CD14-positive monocyte (primary cell): ENCODE measurements around the gene SCGB2A2. TPM values are rescaled to one million over a fixed set of nuclear protein-coding genes. Genes with fewer than 3 reads are reported as not detected.

Experiments
- DNase-seq, 3 donors: peaks; one replicate each; pipeline ENCODE4 v3.0.0-alpha.2; 2011 to 2022
- H2AFZ ChIP-seq: 2 replicates; pipeline ENCODE4 v1.6.0; 2012; ENCODE audit warnings: mild to moderate bottlenecking, low read depth, low read length, inconsistent platforms; ENCODE audit not compliant: insufficient read depth, poor library complexity, severe bottlenecking
- H3K27ac ChIP-seq, 2 donors: 1 replicate in 1 of 2; 2 replicates in 1 of 2; pipeline ENCODE4 v1.5.1; 2012 to 2013; ENCODE audit warnings: low read length in 2 of 2, control low read depth in 1 of 2, inconsistent platforms in 1 of 2, low read depth in 1 of 2, mild to moderate bottlenecking in 1 of 2
- H3K27me3 ChIP-seq, 2 donors: one replicate each; pipeline versions ENCODE4 v1.6.0 to v1.6.1; 2011 to 2013; ENCODE audit warnings: low read length in 2 of 2; ENCODE audit not compliant: control insufficient read depth in 2 of 2, insufficient read depth in 2 of 2
- H3K36me3 ChIP-seq, 2 donors: replicated peaks in 1 of 2; 1 replicate in 1 of 2; 2 replicates in 1 of 2; pipeline versions ENCODE4 v1.5.1 to v1.6.1; 2012 to 2013; ENCODE audit warnings: low read length in 2 of 2, control low read depth in 1 of 2, inconsistent platforms in 1 of 2, mild to moderate bottlenecking in 1 of 2; ENCODE audit not compliant: insufficient read depth in 2 of 2, control insufficient read depth in 1 of 2
- H3K4me1 ChIP-seq, 2 donors: 1 replicate in 1 of 2; 2 replicates in 1 of 2; pipeline versions ENCODE4 v1.5.1 to v1.6.1; 2012 to 2013; ENCODE audit warnings: low read length in 2 of 2, control low read depth in 1 of 2, inconsistent platforms in 1 of 2, mild to moderate bottlenecking in 1 of 2, moderate library complexity in 1 of 2; ENCODE audit not compliant: insufficient read depth in 2 of 2, control insufficient read depth in 1 of 2
- H3K4me2 ChIP-seq: replicated peaks from 2 replicates; pipeline ENCODE3; 2012; ENCODE audit warnings: low read length, moderate library complexity, mild to moderate bottlenecking; ENCODE audit not compliant: poor library complexity, severe bottlenecking; ENCODE audit errors: extremely low read depth
- H3K4me3 ChIP-seq, 3 experiments: fragments of 200-600 bp in 1 of 3; sonication (generic) in 1 of 3; replicated peaks in 1 of 3; 1 replicate in 2 of 3; 2 replicates in 1 of 3; pipeline ENCODE4 v1.5.1; 2011 to 2013; ENCODE audit warnings: low read length in 3 of 3, mild to moderate bottlenecking in 3 of 3, control low read depth in 2 of 3, low read depth in 2 of 3, inconsistent platforms in 1 of 3, moderate library complexity in 1 of 3
- H3K79me2 ChIP-seq: 2 replicates; pipeline ENCODE4 v1.6.0; 2012; ENCODE audit warnings: mild to moderate bottlenecking, control low read depth, inconsistent platforms, low read length, moderate library complexity; ENCODE audit not compliant: insufficient read depth
- H3K9ac ChIP-seq: 2 replicates; pipeline ENCODE4 v1.6.0; 2017; ENCODE audit warnings: low read length, mild to moderate bottlenecking; ENCODE audit not compliant: insufficient read depth, poor library complexity, severe bottlenecking
- H3K9me3 ChIP-seq, 2 donors: replicated peaks in 1 of 2; 1 replicate in 1 of 2; 2 replicates in 1 of 2; pipeline versions ENCODE4 v1.5.1 to v1.6.1; 2012 to 2013; ENCODE audit warnings: low read length in 2 of 2, control low read depth in 1 of 2; ENCODE audit not compliant: control insufficient read depth in 1 of 2, insufficient read depth in 1 of 2
- H4K20me1 ChIP-seq: 2 replicates; pipeline ENCODE4 v1.6.0; 2012; ENCODE audit warnings: mild to moderate bottlenecking, low read length, control low read depth, moderate library complexity; ENCODE audit not compliant: insufficient read depth
- H3K27ac Mint-ChIP-seq, 7 donors: one replicate each; pipeline ENCODE4 v1.8.0; 2020; ENCODE audit warnings: mild to moderate bottlenecking in 7 of 7, mixed read lengths in 7 of 7, moderate library complexity in 6 of 7, inconsistent platforms in 2 of 7
- H3K27me3 Mint-ChIP-seq, 3 donors: one replicate each; pipeline ENCODE4 v1.8.0; 2021 to 2022; ENCODE audit warnings: low read depth in 3 of 3, mild to moderate bottlenecking in 3 of 3, mixed read lengths in 3 of 3, moderate library complexity in 3 of 3, inconsistent platforms in 1 of 3
- H3K36me3 Mint-ChIP-seq, 2 donors: one replicate each; pipeline ENCODE4 v1.8.0; 2020; ENCODE audit warnings: mixed read lengths in 2 of 2, inconsistent platforms in 1 of 2, mild to moderate bottlenecking in 1 of 2
- H3K4me1 Mint-ChIP-seq: one replicate; pipeline ENCODE4 v1.8.0; 2020; ENCODE audit warnings: mild to moderate bottlenecking, mixed read lengths
- H3K4me3 Mint-ChIP-seq, 2 donors: one replicate each; pipeline ENCODE4 v1.8.0; 2020; ENCODE audit warnings: mild to moderate bottlenecking in 2 of 2, mixed read lengths in 2 of 2, moderate library complexity in 1 of 2
- H3K9me3 Mint-ChIP-seq, 7 donors: one replicate each; pipeline ENCODE4 v1.8.0; 2020 to 2022; ENCODE audit warnings: mixed read lengths in 7 of 7, mild to moderate bottlenecking in 6 of 7, moderate library complexity in 6 of 7, inconsistent platforms in 2 of 7
- CTCF ChIP-seq: fragments of 200-600 bp; IDR thresholded peaks from one replicate; pipeline ENCODE4 v1.8.0; 2022; ENCODE audit warnings: antibody characterized with exemption, mild to moderate bottlenecking
- WGBS: methylation state at CpG from one replicate; pipeline ENCODE4 v1.1.5; 2013; ENCODE audit warnings: missing lambda C conversion rate; ENCODE audit not compliant: insufficient coverage; 5-methylcytosine and 5-hydroxymethylcytosine counted together
- intact Hi-C, 2 donors: fragments of 100-400 bp; cut with micrococcal nuclease; formaldehyde crosslinking; loops; one replicate each; pipeline versions ENCODE4 v1.15.0 to v1.15.1; 2023
- polyA plus RNA-seq, 3 donors: library from polyadenylated mRNA; depleted of rRNA in 1 of 3; unstranded in 2 of 3; stranded (reverse) in 1 of 3; fragments of 300-500 nt in 2 of 3; fragments of >200 nt in 1 of 3; fragmentation: Illumina TruSeq in 2 of 3; gene quantifications; 1 replicate in 2 of 3; 2 replicates in 1 of 3; pipeline ENCODE4 v1.2.3, GENCODE V29; 2012 to 2021

Gene SCGB2A2
- polyA plus RNA-seq, 3 donors: not detected

- Histone ChIP-seq H3K4me1 (no peaks in the 10 kb centered on the region), H3K9ac (no peak within 1 kb of the TSS), H3K4me2 (no peak within 1 kb of the TSS), H3K4me3 (no peak within 1 kb of the TSS), H3K27me3 (peaks cover 0 to 7% of the 10 kb centered on the region in 2 donors), H3K9me3 (no peaks in the 10 kb centered on the region), H3K27ac (no peak within 1 kb of the TSS), H4K20me1 (no peaks in the 10 kb centered on the region), H2AFZ (no peak within 1 kb of the TSS), H3K79me2 (no peaks in the 10 kb centered on the region), H3K36me3 (no peaks in the 10 kb centered on the region)
- intact Hi-C loops: no loop called here
- Mint-ChIP-seq H3K27ac (no peak within 1 kb of the TSS), H3K9me3 (no peaks in the 10 kb centered on the region), H3K4me1 (no peaks in the 10 kb centered on the region), H3K4me3 (peak within 1 kb of the TSS in 1 of 2 donors; percentile 31), H3K36me3 (no peaks in the 10 kb centered on the region), H3K27me3 (peaks cover 16 to 25% (median 19%) of the 10 kb centered on the region in 3 donors)
- TF ChIP-seq CTCF: no peak
- 83% methylated on average over 6 of the region's 7 CpGs for WGBS
- no peak for DNase-seq
Measured at GRCh38 chr11:62298975-62299374, 29.0 kb downstream of the SCGB2A2 start, which contains the start of gene SCGB1D4. SCGB1D4 (minus strand) TSS chr11:62299075; CDS start chr11:62299010, 65 bp downstream.

DNA sequence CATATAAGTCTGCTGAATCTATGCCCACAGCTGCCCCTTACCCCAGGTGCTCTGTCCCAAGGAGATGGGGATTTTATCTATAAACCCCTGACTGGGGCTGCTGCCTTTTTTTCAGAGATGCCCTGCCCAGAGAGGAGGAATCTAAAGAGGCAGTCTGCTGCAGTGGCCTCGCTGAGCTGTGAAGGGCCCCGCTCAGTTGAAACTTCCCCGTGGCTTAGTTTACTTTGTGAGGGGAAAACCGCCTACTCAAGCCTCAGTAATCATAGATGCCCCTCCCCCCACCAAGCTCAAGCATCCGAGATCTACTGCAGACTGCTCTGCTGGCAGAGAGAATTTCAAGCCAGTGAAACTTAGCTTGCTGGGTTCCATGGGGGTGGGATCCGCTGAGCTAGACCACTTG is 36.3 kb downstream of the SCGB2A2 start:
- Mint-ChIP-seq H3K27me3 (peaks cover 12 to 19% (median 19%) of the 10 kb centered on the region in 3 donors), H3K4me3 (no peak overlapping the region), H3K27ac (no peak overlapping the region), H3K4me1 (peaks cover 22% of the 10 kb centered on the region), H3K9me3 (peaks cover 2 to 8% (median 4%) of the 10 kb centered on the region in 7 donors), H3K36me3 (no peaks in the 10 kb centered on the region)
- no peak overlapping the region for H3K4me2 ChIP-seq
- no peak overlapping the region for H3K4me3 ChIP-seq
- no peaks in the 10 kb centered on the region for H3K36me3 ChIP-seq
- H3K79me2 ChIP-seq: no peaks in the 10 kb centered on the region
- H4K20me1 ChIP-seq: no peaks in the 10 kb centered on the region
- 68% methylated on average over 2 of the region's 6 CpGs for WGBS
- intact Hi-C loops: no loop called here
- H3K9me3 ChIP-seq: no peaks in the 10 kb centered on the region
- no peak overlapping the region for H2AFZ ChIP-seq
- DNase-seq: no peak
- peaks cover 14 to 22% of the 10 kb centered on the region in 2 donors for H3K4me1 ChIP-seq
- no peak overlapping the region for H3K27ac ChIP-seq
- TF ChIP-seq CTCF: no peak
- H3K27me3 ChIP-seq: peaks cover 2 to 13% of the 10 kb centered on the region in 2 donors
- no peak overlapping the region for H3K9ac ChIP-seq
